ENCODE data around the gene NCOA7.
"Not testable (repeated sequence)": the region's sequence is repeated elsewhere in the genome, so short reads cannot be mapped to it uniquely, and the experiment has no call there.

Gene NCOA7

DNA sequence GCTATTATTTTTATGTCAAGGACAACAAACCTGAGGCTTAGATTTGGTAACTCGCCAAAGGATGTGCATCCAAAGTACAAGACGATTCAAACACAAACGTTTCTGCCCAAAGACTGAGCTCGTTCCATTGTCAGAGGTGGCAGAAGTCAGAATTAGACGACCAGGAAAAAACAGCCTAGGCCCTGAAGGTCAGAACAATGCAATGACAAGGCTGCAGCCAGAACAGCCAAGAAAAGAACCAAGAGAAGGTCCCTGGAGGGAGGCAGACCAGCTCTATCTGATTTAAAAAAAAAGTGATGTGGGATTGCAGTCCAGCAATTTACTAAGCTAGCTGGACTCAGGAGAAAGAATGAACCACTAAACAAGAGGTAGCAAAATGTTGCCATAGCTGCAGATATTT, 54.2 kb downstream of the NCOA7 start:
- Histone ChIP-seq H4K20me1 (ENCODE audit: low read depth, low read length) (0 out of 2 replicates have a peak, but pooled peaks cover 12% of the 10 kb centered on the region), H3K4me2 (ENCODE audit: low read depth, low read length, poor library complexity, severe bottlenecking) (no peak overlapping the region), H3K27ac (ENCODE audit: low read depth, low read length) (no peak overlapping the region), H3K9me2 (replicated peaks; ENCODE audit: insufficient read depth, low read length) (no peaks in the 10 kb centered on the region), H3K27me3 (ENCODE audit: low read length) (no peaks in the 10 kb centered on the region), H3K79me2 (ENCODE audit: insufficient read depth, low read length) (peaks cover 80% of the 10 kb centered on the region), H3F3A (ENCODE audit: insufficient read depth) (peaks cover 12% of the 10 kb centered on the region; the same call in 1 of the 2 replicates), H3K9ac (ENCODE audit: low read length) (no peak overlapping the region), H2AFZ (ENCODE audit: low read depth, low read length, severe bottlenecking) (no peak overlapping the region), H3K9me3 (ENCODE audit: insufficient read depth, low read length) (no peaks in the 10 kb centered on the region), H3K4me3 (ENCODE audit: insufficient read depth, low read length, poor library complexity, severe bottlenecking) (no peak overlapping the region), H3K36me3 (ENCODE audit: low read length) (no peaks in the 10 kb centered on the region; the same call in 1 of the 2 replicates)
- TF ChIP-seq, protein P1, sequence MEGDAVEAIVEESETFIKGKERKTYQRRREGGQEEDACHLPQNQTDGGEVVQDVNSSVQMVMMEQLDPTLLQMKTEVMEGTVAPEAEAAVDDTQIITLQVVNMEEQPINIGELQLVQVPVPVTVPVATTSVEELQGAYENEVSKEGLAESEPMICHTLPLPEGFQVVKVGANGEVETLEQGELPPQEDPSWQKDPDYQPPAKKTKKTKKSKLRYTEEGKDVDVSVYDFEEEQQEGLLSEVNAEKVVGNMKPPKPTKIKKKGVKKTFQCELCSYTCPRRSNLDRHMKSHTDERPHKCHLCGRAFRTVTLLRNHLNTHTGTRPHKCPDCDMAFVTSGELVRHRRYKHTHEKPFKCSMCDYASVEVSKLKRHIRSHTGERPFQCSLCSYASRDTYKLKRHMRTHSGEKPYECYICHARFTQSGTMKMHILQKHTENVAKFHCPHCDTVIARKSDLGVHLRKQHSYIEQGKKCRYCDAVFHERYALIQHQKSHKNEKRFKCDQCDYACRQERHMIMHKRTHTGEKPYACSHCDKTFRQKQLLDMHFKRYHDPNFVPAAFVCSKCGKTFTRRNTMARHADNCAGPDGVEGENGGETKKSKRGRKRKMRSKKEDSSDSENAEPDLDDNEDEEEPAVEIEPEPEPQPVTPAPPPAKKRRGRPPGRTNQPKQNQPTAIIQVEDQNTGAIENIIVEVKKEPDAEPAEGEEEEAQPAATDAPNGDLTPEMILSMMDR (IDR thresholded peaks at IDR 0.05; ENCODE audit: insufficient read depth, low read length, poor library complexity, severe bottlenecking) = no peak
- TF ChIP-seq EZH2phosphoT487 (conservative IDR thresholded peaks at IDR 0.05; ENCODE audit: low read length) = no peak

DNA sequence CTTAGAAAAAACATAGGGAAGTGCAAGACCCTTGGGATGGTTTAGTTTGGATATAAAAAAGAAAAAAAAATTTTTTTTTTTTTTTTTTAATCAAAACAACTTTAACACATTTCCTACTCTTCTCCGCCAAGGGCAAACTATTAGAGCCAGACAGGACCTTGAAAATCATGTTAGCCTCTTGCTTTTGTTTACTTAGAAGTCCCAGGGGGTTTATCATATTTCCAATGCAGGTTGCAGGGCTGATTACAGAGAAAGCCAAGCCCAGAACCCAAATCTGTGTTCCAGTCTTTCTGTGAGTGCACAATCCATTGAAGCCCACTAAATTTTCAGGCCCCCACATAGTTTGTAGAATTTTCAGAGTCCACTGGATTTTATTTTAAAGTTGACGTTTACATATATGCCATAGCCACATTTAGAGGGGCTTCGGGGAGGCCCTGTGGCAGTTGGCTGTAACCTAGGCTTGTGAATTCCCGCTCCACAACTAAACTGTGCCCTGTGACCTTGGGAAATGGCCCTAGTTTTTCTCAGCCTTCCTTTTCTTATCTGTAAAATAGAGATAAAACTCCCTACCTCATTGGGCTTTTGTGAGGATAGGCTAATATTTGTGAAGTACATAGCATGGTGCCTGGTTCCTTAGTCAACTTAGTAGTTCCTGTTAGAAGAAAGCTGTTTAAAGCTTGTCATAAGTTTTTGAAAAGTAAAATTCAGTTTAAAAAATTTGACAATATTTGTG, 55.7 kb downstream of the NCOA7 start:
- H3K9me3 ChIP-seq (ENCODE audit: insufficient read depth, low read length) = no peaks in the 10 kb centered on the region
- no peak overlapping the region for H3K27ac ChIP-seq (ENCODE audit: low read depth, low read length)
- H3K4me2 ChIP-seq (ENCODE audit: low read depth, low read length, poor library complexity, severe bottlenecking) = no peak overlapping the region
- H3K27me3 ChIP-seq (ENCODE audit: low read length) = no peaks in the 10 kb centered on the region
- TF ChIP-seq EZH2phosphoT487 (conservative IDR thresholded peaks at IDR 0.05; ENCODE audit: low read length) = no peak
- TF ChIP-seq, protein P1 (IDR thresholded peaks at IDR 0.05; ENCODE audit: insufficient read depth, low read length, poor library complexity, severe bottlenecking) = no peak
- no peak overlapping the region for H3K4me3 ChIP-seq (ENCODE audit: insufficient read depth, low read length, poor library complexity, severe bottlenecking)
- no peaks in the 10 kb centered on the region for H3K9me2 ChIP-seq (replicated peaks; ENCODE audit: insufficient read depth, low read length)
- H3K79me2 ChIP-seq (ENCODE audit: insufficient read depth, low read length) = peaks cover 84% of the 10 kb centered on the region
- no peaks in the 10 kb centered on the region; the same call in 1 of the 2 replicates for H3K36me3 ChIP-seq (ENCODE audit: low read length)
- H3K9ac ChIP-seq (ENCODE audit: low read length) = no peak overlapping the region
- peaks cover 12% of the 10 kb centered on the region; the same call in 1 of the 2 replicates for H3F3A ChIP-seq (ENCODE audit: insufficient read depth)
- 0 out of 2 replicates have a peak, but pooled peaks cover 18% of the 10 kb centered on the region for H4K20me1 ChIP-seq (ENCODE audit: low read depth, low read length)
- no peak overlapping the region for H2AFZ ChIP-seq (ENCODE audit: low read depth, low read length, severe bottlenecking)

DNA sequence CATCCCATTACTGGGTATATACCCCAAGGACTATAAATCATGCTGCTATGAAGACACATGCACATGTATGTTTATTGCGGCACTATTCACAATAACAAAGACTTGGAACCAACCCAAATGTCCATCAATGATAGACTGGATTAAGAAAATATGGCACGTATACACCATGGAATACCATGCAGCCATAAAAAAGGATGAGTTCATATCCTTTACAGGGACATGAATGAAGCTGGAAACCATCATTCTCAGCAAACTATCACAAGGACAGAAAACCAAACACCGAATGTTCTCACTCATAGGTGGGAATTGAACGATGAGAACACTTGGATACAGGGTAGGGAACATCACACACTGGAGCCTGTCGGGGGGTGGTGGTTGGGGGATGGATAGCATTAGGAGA, 57.5 kb downstream of the NCOA7 start:
- H3K27ac ChIP-seq (ENCODE audit: low read depth, low read length); H3K9me3 ChIP-seq (ENCODE audit: insufficient read depth, low read length): not testable (repeated sequence)
- H3K79me2 ChIP-seq (ENCODE audit: insufficient read depth, low read length) = peaks cover 84% of the 10 kb centered on the region

DNA sequence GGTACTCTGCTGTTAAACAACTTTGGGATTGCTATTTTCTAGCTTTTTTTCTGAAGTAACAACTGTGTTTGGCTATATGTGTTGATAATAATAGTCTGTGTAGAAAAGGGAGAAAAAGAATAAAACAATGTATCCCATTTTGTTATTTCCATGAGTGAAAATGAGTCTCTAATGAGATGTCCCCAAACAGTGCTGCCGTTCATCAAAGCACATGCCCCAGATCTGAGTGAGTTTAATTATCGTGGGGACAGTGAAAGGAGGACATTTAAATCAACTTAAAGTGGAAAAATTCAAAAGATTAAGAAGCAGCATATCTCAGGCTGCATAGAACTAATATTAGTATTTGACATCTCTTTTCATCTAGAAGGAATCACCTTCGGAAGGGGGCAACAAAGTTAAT, 59.6 kb downstream of the NCOA7 start:
- Histone ChIP-seq H4K20me1 (ENCODE audit: low read depth, low read length) (0 out of 2 replicates have a peak, but pooled peaks cover 9% of the 10 kb centered on the region), H3K9me3 (ENCODE audit: insufficient read depth, low read length) (no peaks in the 10 kb centered on the region), H3F3A (ENCODE audit: insufficient read depth) (peaks cover 12% of the 10 kb centered on the region; the same call in 1 of the 2 replicates), H3K9ac (ENCODE audit: low read length) (no peak overlapping the region), H3K4me2 (ENCODE audit: low read depth, low read length, poor library complexity, severe bottlenecking) (no peak overlapping the region), H3K27me3 (ENCODE audit: low read length) (no peaks in the 10 kb centered on the region), H3K36me3 (ENCODE audit: low read length) (peaks cover 7% of the 10 kb centered on the region; the same call in 1 of the 2 replicates), H2AFZ (ENCODE audit: low read depth, low read length, severe bottlenecking) (no peak overlapping the region), H3K9me2 (replicated peaks; ENCODE audit: insufficient read depth, low read length) (no peaks in the 10 kb centered on the region), H3K27ac (ENCODE audit: low read depth, low read length) (no peak overlapping the region), H3K4me3 (ENCODE audit: insufficient read depth, low read length, poor library complexity, severe bottlenecking) (no peak overlapping the region), H3K79me2 (ENCODE audit: insufficient read depth, low read length) (peaks cover 81% of the 10 kb centered on the region)
- TF ChIP-seq, protein P1 (IDR thresholded peaks at IDR 0.05; ENCODE audit: insufficient read depth, low read length, poor library complexity, severe bottlenecking) = no peak
- TF ChIP-seq EZH2phosphoT487 (conservative IDR thresholded peaks at IDR 0.05; ENCODE audit: low read length) = no peak

More for the DNA sequence above, 57.5 kb downstream of the NCOA7 start:
- Histone ChIP-seq H4K20me1 (ENCODE audit: low read depth, low read length) (0 out of 2 replicates have a peak, but pooled peaks cover 12% of the 10 kb centered on the region), H3F3A (ENCODE audit: insufficient read depth) (peaks cover 12% of the 10 kb centered on the region; the same call in 1 of the 2 replicates)
- not testable (repeated sequence) for H3K4me2 ChIP-seq (ENCODE audit: low read depth, low read length, poor library complexity, severe bottlenecking); H2AFZ ChIP-seq (ENCODE audit: low read depth, low read length, severe bottlenecking); H3K9me2 ChIP-seq (replicated peaks; ENCODE audit: insufficient read depth, low read length); H3K36me3 ChIP-seq (ENCODE audit: low read length); H3K27me3 ChIP-seq (ENCODE audit: low read length); H3K9ac ChIP-seq (ENCODE audit: low read length); H3K4me3 ChIP-seq (ENCODE audit: insufficient read depth, low read length, poor library complexity, severe bottlenecking)

All from SU-DHL-6 (cell line).